Lower leg skin (tissue), 3 donors: ENCODE results near the gene RNF141.

Experiments used
- POLR2A ChIP-seq, 2 donors: fragments of 450-650 bp; IDR thresholded peaks; one replicate each; pipeline ENCODE4 v1.6.1; 2016 to 2017; ENCODE audit warnings: antibody characterized with exemption in 2 of 2, mild to moderate bottlenecking in 1 of 2, moderate library complexity in 1 of 2
- TF ChIP-seq, protein P1 (sequence below), 3 donors: fragments of 450-650 bp; IDR thresholded peaks; one replicate each; pipeline ENCODE4 v1.5.1; 2016; ENCODE audit warnings: antibody characterized with exemption in 3 of 3, mild to moderate bottlenecking in 3 of 3, moderate library complexity in 2 of 3

DNA sequence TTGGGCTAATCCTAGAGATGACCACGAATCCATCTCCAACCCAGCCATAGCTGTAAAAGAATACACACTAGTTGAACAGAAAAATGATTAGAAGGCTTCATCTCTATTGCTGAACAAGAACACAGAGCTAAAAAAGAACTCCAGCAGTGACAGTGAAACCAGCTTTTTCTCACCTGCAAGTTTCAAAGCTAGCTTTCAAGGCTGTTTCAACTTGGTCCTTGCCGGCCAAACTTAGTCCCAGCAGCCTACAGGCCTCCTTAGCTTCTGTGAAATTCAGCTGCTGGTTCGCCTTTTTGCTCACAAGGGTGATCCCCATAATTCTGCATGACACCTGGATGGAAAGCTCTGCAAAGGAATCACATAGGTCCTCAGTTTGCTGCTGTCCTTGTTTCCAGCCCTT is 23.0 kb upstream of the RNF141 start:
- TF ChIP-seq, protein P1, sequence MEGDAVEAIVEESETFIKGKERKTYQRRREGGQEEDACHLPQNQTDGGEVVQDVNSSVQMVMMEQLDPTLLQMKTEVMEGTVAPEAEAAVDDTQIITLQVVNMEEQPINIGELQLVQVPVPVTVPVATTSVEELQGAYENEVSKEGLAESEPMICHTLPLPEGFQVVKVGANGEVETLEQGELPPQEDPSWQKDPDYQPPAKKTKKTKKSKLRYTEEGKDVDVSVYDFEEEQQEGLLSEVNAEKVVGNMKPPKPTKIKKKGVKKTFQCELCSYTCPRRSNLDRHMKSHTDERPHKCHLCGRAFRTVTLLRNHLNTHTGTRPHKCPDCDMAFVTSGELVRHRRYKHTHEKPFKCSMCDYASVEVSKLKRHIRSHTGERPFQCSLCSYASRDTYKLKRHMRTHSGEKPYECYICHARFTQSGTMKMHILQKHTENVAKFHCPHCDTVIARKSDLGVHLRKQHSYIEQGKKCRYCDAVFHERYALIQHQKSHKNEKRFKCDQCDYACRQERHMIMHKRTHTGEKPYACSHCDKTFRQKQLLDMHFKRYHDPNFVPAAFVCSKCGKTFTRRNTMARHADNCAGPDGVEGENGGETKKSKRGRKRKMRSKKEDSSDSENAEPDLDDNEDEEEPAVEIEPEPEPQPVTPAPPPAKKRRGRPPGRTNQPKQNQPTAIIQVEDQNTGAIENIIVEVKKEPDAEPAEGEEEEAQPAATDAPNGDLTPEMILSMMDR (IDR thresholded peaks at IDR 0.05): no peak
- TF ChIP-seq POLR2A (IDR thresholded peaks at IDR 0.05): no peak
